NCI-H526 treated with DMSO at 0.1 percent for 48 hours (cell line): Measurements from ENCODE around the gene BRIP1.
"Not testable (repeated sequence)": the region's sequence is repeated elsewhere in the genome, so short reads cannot be mapped to it uniquely, and the experiment has no call there.

Source experiments
- DNase-seq: peaks from one replicate; lab custom pipeline; 2025; lab: John Stamatoyannopoulos, UW

BRIP1 gene

DNA sequence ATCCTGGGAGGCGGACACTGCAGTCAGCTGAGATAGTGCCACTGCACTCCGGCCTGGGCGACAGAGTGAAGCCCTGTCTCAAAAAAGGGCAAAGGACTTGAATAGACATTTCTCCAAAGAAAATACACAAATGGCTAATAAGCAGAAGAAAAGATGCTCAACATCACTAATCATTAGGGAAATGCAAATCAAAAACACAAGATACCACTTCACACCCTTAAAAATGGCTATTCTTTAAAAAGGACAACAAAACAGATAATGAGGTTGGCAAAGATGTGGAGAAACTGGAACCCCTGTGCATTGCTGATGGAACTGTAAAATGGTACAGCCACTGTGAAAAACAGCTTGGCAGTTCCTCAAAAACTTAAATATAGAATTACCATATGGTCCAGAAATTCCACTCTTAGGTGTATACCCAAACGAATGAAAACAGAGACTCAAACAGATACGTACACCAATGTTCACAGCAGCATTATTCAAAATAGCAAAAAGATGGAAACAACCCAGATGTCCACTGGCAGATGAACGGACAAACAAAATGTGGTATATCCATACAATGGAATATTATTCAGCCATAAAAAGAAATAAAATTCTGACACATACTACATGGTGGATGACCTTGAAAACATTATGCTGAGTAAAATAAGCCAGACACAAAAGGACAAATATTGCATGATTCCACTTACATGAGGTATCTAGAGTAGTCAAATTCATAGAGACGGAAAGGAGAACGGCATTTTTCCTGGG lies 35.5 kb downstream of the BRIP1 start:
- no peak for DNase-seq

DNA sequence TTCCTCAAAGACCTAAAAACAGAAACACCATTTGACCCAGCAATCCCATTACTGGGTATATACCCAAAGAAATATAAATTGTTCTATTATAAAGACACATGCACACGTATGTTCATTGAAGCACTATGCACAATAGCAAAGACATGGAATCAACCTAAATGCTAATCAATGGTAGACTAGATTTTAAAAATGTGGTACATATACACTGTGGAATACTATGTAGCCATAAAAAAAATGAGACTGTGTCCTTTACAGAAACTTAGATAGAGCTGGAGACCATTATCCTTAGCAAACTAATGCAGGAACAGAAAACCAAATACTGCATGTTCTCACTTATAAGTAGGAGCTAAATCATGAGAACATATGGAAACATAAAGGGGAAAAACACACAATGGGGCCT lies 36.5 kb downstream of the BRIP1 start:
- not testable (repeated sequence) for DNase-seq

DNA sequence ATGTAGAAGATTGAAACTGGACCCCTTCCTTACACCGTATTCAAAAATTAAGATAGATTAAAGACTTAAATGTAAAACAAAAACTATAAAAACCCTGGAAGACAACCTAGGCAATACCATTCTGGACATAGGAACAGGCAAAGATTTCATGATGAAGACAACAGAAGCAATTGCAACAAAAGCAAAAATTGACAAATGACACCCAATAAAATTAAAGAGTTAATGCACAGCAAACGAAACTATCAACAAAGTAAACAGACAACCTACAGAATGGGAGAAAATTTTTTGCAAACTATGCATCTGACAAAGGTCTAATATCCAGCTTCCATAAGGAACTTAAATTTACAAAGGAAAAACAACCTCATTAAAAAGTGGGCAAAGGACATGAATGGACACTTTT lies 37.1 kb downstream of the BRIP1 start:
- not testable (repeated sequence) for DNase-seq

DNA sequence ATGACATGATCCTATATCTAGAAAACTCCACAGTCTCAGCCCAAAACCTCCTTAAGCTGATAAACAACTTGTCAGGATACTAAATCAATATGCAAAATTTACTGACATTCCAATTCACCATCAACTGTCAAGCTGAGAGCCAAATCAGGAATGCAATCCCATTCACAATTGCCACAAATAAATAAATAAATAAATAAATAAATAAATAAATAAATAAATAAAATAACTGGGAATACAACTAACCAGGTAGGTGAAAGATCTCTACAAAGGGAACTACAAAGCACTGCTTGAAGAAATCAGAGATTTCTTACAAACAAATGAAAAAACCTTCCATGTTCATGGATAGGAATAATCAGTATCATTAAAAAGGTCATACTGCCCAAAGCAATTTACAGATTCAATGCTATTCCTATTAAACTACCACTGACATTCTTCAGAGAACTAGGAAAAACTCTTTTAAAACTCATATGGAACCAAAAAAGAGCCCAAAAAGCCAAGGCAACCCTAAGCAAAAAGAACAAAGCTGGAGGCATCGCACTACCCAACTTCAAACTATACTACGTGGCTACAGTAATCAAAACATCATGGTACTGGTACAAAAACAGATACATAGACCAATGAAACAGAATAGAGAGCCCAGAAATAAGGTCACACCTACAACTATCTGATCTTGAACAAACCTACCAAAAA lies 37.7 kb downstream of the BRIP1 start:
- no peak for DNase-seq

DNA sequence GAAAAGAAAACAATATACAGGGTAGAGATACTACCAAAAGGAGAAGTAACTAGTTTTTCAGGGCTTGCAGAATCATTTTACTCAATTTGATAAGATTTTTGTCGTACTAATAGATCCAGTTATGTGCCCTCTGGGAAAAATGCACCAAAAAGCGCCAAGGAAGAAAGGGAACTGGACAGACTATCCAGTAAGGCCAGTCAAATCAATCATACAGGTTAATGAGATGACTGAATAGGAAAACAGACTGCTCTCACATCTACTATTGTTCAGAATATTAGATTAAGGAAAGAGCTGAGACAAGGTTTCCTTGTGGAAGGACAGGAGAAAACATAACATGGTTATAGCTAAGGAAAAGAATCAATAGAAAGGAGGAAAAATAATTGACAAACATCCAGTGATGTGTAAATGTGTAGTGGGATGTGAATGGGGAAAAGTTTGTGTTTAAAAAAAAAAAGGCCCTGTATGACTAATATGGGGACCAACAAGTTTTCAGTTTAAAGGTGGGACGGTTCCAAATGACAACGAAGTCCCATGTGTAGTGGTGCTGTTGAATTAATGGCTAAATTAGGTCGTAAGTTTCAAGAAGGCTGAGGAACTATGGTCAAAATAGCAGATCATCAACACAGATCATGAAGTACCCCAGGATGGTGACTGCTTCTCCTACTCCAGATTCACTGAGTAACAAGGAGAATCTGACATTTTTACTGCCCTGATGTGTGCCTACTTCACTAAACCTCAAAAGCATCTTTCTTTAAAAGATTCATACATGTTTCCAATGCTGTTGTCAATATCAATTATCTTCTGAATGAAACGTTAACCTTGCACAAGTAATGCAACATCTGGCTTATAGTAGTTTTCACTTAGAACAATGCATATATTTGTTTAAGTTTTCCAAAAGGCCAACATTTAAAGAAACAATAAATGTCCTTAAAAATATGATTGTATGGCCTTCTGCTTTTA lies 40.7 kb downstream of the BRIP1 start:
- no peak for DNase-seq

DNA sequence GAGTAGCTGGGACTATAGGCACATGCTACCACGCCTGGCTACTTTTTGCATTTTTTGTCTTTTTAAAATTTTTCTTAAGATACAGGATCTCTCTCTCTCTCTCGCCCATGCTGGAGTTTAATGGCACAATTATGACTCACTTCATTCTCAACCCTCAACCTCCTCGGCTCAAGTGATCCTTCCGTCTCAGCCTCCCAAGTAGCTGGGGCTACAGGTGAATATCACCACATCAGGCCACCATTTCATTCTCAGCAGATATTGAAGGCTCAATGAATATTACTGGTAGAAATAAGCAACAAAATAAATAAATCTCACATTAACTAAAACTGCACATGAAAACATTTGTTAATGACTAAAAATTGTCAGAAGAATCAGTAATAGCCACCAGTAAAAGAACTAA lies 41.7 kb downstream of the BRIP1 start:
- no peak for DNase-seq

DNA sequence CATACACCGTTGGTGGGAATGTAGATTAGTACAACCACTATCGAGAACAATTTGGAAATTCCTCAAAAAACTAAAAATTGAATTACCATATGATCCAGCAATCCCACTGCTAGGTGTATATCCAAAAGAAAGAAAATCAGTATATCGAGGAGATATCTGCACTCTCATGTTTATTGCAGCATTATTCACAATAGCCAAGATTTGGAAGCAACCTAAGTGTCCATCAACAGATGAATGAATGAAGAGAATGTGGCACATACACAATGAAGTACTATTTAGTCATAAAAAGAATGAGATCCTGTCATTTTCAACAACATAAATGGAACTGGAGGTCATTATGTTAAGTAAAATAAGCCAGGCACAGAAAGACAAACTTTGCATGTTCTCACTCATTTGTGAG lies 44.1 kb downstream of the BRIP1 start:
- not testable (repeated sequence) for DNase-seq

DNA sequence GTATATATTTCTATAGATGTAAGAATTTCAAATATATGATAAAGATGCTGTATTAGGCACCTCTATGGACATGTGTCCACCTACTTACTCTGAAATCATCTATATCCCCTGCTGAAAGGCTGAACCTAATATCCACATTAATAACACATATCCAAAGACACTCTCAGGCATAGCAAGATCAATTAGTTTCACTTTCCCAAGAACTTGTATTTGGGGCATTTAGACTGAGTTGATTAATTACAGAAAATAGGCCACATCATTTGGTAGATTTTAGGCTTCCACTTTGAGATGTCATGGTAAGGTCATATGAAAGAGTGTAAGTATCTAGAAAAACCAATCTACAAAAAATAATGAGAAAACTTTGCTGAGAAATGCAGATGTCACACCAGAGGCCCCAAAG lies 45.1 kb downstream of the BRIP1 start:
- DNase-seq: no peak

DNA sequence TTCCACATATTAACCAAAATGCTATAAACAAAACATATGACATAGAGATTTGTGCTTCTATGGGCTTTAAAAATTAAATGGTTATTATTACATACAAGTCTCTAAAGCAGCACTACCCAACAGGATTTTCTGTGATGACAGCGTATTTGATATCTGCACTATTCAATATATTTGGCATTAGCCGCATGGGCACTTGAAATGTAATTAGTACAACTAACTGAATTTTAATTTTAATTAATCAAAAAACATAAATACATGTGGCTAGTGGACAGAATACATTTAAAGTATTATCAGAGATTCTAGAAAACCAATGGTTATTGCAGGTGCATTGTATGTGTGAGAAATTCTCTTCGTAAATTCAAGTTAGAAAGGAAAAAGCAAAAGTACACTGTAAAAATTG lies 45.9 kb downstream of the BRIP1 start:
- no peak for DNase-seq

DNA sequence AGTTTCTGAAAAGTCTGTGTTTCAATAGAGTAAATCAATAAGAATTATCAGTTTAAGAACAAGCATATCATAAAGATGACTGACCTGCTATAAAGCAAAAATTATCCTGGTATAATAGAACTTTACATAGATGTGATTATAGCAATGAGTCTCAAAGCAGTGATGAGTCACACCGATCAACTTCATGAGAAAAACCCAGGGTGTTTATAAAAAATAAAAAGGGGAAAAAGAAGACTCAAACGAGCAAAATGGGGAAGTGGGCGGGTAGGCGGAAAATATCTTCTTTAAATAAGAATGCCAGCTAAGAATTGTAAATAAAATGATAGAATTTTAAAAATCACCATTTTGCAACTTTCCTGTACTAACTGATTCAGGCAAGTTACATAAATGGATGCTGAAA lies 46.8 kb downstream of the BRIP1 start:
- DNase-seq: no peak

DNA sequence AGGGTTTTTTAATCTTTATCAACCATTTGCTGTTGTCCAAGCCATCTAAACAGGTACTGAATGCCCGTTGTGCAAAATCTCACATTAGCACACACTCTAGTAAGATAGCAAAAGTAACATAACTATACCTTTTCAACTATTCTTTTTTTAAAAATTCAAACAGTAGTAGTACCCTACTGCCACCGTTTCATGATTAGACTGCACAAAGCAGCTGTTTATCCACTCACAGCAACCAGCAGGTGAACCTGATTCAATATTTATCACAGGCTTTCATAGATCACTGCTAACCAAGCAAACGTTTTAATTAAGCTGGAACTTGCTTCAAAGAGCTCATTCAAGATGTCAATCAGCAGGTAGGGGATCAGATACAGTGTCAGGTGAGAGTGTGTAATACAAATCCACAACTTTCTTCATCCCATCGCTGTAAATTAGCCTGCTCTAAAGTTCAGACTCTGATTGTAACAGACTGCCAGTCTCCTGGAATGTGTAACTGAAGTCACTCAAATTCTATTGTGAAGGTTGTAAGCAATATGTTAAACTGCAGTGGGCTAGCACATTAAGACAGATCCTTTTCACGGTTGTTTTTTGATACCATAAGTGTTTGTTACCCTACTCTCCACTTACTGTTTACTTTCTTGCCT lies 47.3 kb downstream of the BRIP1 start:
- no peak for DNase-seq

DNA sequence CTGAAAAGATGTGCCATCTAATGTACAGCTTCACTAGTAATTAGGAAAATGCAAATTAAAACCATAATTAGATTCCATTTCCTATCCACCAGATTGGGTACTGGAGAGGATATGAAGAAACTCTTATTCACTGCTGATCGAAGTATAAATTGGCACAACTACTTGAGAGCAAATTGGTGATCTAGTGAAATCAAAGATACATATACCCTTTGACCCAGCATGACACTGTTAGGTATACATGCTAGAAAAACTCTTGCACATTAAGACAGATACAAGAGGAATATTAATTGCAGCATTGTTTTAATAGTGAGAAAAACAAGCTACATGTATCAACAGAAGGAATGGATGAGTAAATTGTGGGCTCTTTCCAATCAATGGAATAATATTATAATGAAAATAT lies 48.8 kb downstream of the BRIP1 start:
- no peak for DNase-seq

DNA sequence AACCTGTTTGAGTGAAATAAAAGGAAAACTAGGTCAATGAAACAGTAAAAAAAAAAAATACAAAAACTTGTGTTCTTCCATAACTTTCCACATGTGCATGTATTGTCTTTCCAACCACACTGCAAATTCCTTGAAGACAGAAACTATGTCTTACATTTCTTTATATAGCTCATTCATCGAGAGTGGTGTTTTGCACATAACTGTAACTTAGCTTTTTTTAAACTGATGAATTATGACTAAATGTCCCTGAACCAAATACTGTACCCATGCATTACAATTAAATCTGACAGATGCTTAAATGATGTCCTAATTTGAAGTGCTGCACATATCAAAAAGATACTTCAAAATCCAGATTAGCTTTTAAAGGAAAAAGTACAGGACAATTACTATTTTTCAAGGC lies 50.1 kb downstream of the BRIP1 start:
- no peak for DNase-seq

DNA sequence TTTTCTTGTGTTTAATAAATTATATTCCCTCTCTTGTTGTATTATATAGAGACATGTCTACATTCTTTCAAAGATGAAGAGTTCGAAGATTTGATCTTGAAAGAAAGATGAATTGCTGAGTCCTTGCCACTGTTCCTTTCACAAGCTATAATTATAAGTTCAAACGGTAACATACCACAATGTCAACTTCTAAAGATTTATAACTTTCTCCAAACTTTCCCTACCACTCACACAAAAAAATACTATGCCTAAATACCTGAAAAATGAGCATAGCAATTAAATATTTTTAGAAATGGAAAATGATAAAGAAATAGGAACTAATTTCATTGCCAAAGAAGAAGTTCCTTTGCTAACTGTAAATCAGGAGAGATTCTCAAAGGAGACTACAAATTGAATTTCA lies 50.6 kb downstream of the BRIP1 start:
- no peak for DNase-seq

DNA sequence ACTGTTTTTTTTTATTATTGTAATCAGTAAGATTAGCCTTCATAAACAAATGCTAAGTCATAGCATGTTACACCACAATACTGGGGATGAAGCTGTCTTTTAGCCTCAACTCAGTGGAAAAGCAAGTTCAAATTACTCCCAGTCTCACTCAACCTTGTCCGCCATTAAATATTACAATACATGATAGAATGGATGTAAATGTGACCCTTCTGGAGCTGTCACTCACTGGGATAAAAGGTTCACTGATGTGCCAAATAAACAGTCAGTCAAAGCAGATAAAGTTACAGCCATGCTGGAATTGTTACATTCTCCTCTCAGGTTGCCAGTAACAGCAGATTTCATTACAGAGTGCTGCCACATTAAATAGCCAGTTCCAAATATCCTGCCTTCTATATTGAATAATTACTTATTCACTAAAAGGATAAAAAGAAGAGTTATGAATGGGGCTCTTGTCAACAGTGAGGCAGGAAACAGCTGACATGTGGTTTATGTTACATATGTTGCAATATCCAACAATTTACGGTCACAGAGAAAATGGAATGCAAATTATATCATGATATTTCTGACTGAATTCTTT lies 53.4 kb downstream of the BRIP1 start:
- no peak for DNase-seq

DNA sequence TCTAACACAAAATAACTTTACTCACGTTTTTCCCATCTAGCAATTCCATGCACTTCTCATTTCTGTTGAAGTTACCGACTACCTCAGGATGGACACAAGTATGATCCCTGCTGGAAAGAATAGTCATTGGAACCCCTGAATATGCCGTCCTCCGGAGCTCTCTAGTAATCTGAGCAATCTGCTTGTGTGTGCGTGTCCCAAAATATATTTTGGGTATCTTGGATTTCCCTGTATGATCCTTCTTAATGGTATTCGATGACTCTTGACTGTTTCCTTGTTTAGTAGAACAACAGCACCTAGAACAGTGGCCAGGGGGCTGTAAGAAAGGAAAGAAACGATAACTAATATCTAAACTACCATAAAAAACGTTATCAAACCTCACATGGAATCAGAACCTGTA lies 54.9 kb downstream of the BRIP1 start:
- no peak for DNase-seq

DNA sequence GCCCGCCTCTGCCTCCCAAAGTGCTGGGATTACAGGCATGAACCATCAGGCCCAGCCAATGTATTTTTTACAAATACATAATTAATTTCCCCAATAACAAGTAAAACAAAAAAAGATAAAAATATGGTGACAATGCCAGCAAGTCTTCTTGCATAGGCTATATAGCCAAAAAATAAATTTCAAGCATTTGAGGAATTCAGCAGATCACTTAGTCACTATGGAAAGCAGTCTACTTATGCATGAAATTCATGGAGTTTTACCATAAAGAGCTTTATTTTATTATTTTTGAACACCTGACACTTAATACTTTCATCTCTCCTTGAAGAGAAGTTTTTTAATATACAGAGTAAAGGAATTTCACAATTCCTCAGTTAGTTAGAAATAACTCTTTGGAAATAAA lies 56.4 kb downstream of the BRIP1 start:
- DNase-seq: no peak

DNA sequence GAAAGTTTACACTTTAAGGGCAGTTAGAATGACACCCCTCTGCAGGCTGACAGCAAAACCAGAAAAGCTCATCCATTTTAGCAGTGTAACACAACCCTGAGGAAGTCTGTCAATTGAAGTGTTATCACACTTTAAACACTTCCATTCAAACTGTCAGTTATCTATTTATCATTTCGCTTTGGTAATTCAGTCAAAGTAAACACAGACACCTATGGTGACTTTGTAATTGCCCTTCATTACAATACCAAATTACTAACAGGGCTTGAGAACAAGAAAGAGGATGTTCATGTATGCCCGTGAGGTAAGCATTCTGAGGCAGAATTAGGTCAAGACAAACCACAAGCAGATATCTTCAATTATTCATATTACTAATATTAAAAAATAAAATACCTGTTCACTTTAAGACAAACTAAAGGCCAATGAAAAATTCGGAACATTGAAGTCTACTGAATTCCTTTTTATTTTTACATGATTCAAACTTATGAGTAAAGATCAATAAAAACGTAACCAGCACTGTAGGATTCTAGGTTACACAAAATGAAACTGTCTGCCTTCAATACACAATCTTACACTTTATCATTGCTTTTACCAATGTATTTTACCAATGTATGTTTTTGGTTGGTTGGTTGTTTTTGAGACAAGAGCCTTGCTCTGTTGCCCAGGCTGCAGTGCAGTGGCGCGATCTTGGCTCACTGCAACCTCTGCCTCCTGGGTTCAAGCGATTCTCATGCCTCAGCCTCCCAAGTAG lies 57.1 kb downstream of the BRIP1 start:
- DNase-seq: no peak

DNA sequence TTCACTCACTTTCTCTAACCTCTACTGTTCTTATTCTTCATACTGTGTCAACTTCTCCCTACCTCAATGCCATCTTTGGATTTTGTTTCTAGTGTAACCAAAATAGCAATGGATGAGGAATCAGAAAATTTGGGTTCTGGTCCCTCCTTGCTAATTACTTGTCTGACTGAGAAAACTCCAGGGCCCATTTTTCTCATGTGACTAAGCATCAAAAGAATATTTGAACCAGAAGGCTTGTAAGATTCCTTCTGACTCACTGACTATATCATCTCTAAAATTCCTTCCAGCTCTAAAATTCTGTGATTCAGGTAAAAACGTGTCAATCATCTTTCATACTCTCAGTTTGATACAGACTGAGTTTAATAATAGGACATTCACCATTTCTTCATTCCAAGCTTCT lies 57.9 kb downstream of the BRIP1 start:
- no peak for DNase-seq

DNA sequence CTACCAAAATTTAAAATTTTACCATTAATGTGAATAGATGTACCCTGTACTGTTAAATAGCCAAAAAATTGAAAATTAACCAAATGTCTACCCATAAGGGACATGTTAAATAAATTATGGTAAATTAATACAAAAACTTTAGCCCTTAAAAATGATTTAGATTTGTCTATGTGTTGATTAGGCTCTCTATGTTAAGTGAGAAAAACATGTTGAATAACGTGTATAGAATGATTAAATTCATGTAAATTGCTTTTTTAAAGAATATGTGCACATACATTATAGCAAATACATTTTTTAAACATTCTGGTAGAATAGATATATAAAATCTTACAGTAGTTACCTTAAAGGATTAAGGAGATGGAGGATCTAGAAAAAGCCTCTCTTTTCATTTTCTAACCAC lies 59.5 kb downstream of the BRIP1 start:
- DNase-seq: no peak

DNA sequence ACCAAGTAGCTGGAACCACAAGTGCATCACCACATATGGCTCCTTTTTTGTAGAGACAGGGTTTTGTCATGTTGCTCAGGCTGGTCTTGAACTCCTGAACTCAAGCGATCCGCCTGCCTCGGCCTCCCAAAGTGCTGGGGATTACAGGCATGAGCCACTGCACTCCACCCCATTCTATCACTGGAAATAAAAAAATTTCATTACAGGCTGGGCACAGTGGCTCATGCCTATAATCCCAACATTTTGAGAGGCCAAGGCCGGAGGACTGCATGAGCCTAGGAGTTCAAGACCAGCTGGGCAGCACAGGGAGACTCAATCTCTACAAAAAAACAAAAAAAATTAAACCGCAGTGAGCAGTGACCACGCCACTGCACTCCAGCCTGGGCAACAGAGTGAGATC lies 60.1 kb downstream of the BRIP1 start:
- DNase-seq: no peak
